HG03439 (cell line): ENCODE data around the gene CENPN.

Experiments used
- ATAC-seq: cut with Tn5 transposase; IDR thresholded peaks from one replicate; pipeline ENCODE4 v1.9.1; 2021; ENCODE audit warnings: mild to moderate bottlenecking, moderate library complexity; ENCODE audit not compliant: unreplicated experiment

Gene CENPN

GRCh38 chr16:81029930-81030604 is 23.1 kb downstream of the CENPN start:
- no peak for ATAC-seq

GRCh38 chr16:81035398-81035974 is 28.5 kb downstream of the CENPN start, which contains the start of gene ATMIN:
ATMIN (plus strand) TSS chr16:81035842; CDS start chr16:81035871, 29 bp downstream.
- ATAC-seq: peak; percentile 92

- ATAC-seq: peak; percentile 53
Measured at GRCh38 chr16:81035975-81036750, 29.1 kb downstream of the CENPN start.

- ATAC-seq: no peak
Measured at GRCh38 chr16:81036751-81037350, 29.8 kb downstream of the CENPN start.

GRCh38 chr16:81040131-81040530 is 33.1 kb downstream of the CENPN start:
- no peak for ATAC-seq

- ATAC-seq: no peak
Measured at GRCh38 chr16:81040842-81041241, 33.8 kb downstream of the CENPN start.

GRCh38 chr16:81041696-81042095 is 34.7 kb downstream of the CENPN start:
- no peak for ATAC-seq

- no peak for ATAC-seq
Measured at GRCh38 chr16:81042821-81043220, 35.8 kb downstream of the CENPN start.

- no peak for ATAC-seq
Measured at GRCh38 chr16:81053761-81054160, 46.7 kb downstream of the CENPN start.

GRCh38 chr16:81060576-81061306 is 53.7 kb downstream of the CENPN start:
- no peak for ATAC-seq

- ATAC-seq: no peak
Measured at GRCh38 chr16:81061307-81061640, 54.3 kb downstream of the CENPN start.

- no peak for ATAC-seq
Measured at GRCh38 chr16:81061871-81062608, 55.0 kb downstream of the CENPN start.

- ATAC-seq: no peak
Measured at GRCh38 chr16:81066681-81067080, 59.7 kb downstream of the CENPN start.

GRCh38 chr16:81067166-81067565 is 60.2 kb downstream of the CENPN start:
- ATAC-seq: no peak

- no peak for ATAC-seq
Measured at GRCh38 chr16:81069063-81069462, 62.0 kb downstream of the CENPN start.

- no peak for ATAC-seq
Measured at GRCh38 chr16:81070979-81071378, 64.0 kb downstream of the CENPN start.

- no peak for ATAC-seq
Measured at GRCh38 chr16:81071805-81072204, 64.8 kb downstream of the CENPN start.

GRCh38 chr16:81073560-81074330 is 66.7 kb downstream of the CENPN start:
- no peak for ATAC-seq

GRCh38 chr16:81076566-81077075 is 69.6 kb downstream of the CENPN start:
- ATAC-seq: peak; percentile 87
